Measurements from ENCODE around the gene PARVB. TPM values are rescaled to one million over a fixed set of nuclear protein-coding genes. Genes with fewer than 3 reads are reported as not detected.

The PARVB gene
- total and polyA plus RNA-seq, 2 experiments from 2014 or later = 10.2 to 11.2 TPM

- Histone ChIP-seq H3K79me2 (no peaks in the 10 kb centered on the region), H4K20me1 (ENCODE audit: insufficient read depth, poor library complexity, severe bottlenecking) (no peaks in the 10 kb centered on the region), H3K4me2 (no peak overlapping the region), H3K4me3 (no peak overlapping the region), H3K9me3 (ENCODE audit: low read depth) (no peaks in the 10 kb centered on the region), H3K27me3 (no peaks in the 10 kb centered on the region), H3K4me1 (ENCODE audit: insufficient read depth) (no peaks in the 10 kb centered on the region), H3K36me3 (replicated peaks; ENCODE audit: insufficient read depth, low read depth) (no peaks in the 10 kb centered on the region), H3K27ac (no peak overlapping the region), H3K9me2 (replicated peaks; ENCODE audit: insufficient read depth) (no peaks in the 10 kb centered on the region), H2AFZ (no peak overlapping the region)
- DNase-seq (ENCODE audit: low spot score) = no peak
- no peak for TF ChIP-seq EZH2phosphoT487 (IDR thresholded peaks at IDR 0.05; ENCODE audit: low read depth, severe bottlenecking, unreplicated experiment)
- 91% methylated on average over 13 of the region's 13 CpGs for WGBS (ENCODE audit: low lambda C conversion rate, missing lambda C conversion rate)
These were observed 144.1 kb downstream of the PARVB start for GRCh38 chr22:44168206-44168605.

DNA sequence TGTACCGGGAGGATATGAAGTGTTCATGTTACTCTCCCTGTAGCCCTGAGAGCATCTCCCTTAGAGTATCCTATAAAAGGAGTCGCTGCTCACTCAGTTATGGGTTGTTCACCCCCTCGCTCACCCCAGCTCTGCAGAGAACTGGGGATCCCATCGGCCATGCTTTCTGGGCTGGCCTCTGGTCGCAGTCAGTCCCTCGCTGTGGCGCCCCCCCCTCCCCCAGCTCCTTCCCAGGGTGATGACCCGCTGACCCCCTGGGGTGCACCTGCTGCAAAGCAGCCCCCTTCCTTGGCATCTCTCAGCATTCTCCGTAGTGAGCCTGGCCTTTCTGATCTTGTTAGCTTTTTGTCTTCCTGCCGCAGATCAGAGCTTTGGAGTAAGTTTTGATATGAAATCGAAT is 146.4 kb downstream of the PARVB start:
- no peak for TF ChIP-seq CTCF (IDR thresholded peaks at IDR 0.05; ENCODE audit: poor library complexity)
- no peak for TF ChIP-seq EZH2 (IDR thresholded peaks at IDR 0.05; ENCODE audit: borderline replicate concordance)
- no peak for TF ChIP-seq EZH2phosphoT487 (IDR thresholded peaks at IDR 0.05; ENCODE audit: low read depth, severe bottlenecking, unreplicated experiment)
- DNase-seq (ENCODE audit: low spot score) = no peak
- WGBS (ENCODE audit: low lambda C conversion rate, missing lambda C conversion rate) = 94% methylated on average over 10 of the region's 11 CpGs
- H3K27ac ChIP-seq = no peak overlapping the region
- no peaks in the 10 kb centered on the region for H3K9me3 ChIP-seq (ENCODE audit: low read depth)
- no peaks in the 10 kb centered on the region for H3K4me1 ChIP-seq (ENCODE audit: insufficient read depth)
- no peaks in the 10 kb centered on the region for H4K20me1 ChIP-seq (ENCODE audit: insufficient read depth, poor library complexity, severe bottlenecking)
- H3K27me3 ChIP-seq = no peaks in the 10 kb centered on the region
- H2AFZ ChIP-seq = no peak overlapping the region
- H3K4me2 ChIP-seq = no peak overlapping the region
- H3K36me3 ChIP-seq (replicated peaks; ENCODE audit: insufficient read depth, low read depth) = no peaks in the 10 kb centered on the region
- no peaks in the 10 kb centered on the region for H3K79me2 ChIP-seq
- H3K4me3 ChIP-seq = no peak overlapping the region
- H3K9me2 ChIP-seq (replicated peaks; ENCODE audit: insufficient read depth) = no peaks in the 10 kb centered on the region

DNA sequence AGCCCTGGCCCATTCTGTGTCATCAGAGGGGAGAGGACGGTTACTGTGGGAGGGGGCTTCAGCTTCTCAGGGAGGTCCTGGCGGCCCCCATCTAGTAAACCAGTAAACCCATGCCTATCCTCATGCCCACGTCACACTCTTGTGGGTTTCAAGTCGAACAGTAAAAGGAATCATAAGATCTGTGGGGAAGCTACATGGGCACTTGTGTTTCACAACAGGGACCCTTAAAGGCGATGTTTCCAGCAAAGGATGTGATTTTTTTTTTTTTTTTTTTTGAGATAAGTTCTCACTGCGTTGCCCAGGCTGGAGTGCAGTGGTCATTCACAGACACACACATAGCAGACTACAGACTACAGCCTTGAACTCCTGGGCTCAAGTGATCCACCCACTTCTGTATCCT is 147.5 kb downstream of the PARVB start:
- Histone ChIP-seq H3K9me3 (ENCODE audit: low read depth) (no peaks in the 10 kb centered on the region), H3K27ac (no peak overlapping the region), H3K79me2 (no peaks in the 10 kb centered on the region), H3K4me3 (no peak overlapping the region), H3K4me2 (no peak overlapping the region), H3K4me1 (ENCODE audit: insufficient read depth) (no peaks in the 10 kb centered on the region), H3K9me2 (replicated peaks; ENCODE audit: insufficient read depth) (no peaks in the 10 kb centered on the region), H2AFZ (no peak overlapping the region), H3K27me3 (no peaks in the 10 kb centered on the region), H4K20me1 (ENCODE audit: insufficient read depth, poor library complexity, severe bottlenecking) (no peaks in the 10 kb centered on the region), H3K36me3 (replicated peaks; ENCODE audit: insufficient read depth, low read depth) (no peaks in the 10 kb centered on the region)
- TF ChIP-seq EZH2phosphoT487 (IDR thresholded peaks at IDR 0.05; ENCODE audit: low read depth, severe bottlenecking, unreplicated experiment) = no peak
- TF ChIP-seq EZH2 (IDR thresholded peaks at IDR 0.05; ENCODE audit: borderline replicate concordance) = no peak
- WGBS (ENCODE audit: low lambda C conversion rate, missing lambda C conversion rate) = 98% methylated on average over 6 of the region's 6 CpGs
- DNase-seq (ENCODE audit: low spot score) = no peak

GRCh38 chr22:44172370-44173108 is 148.4 kb downstream of the PARVB start:
- H3K27me3 ChIP-seq = no peaks in the 10 kb centered on the region
- H3K4me2 ChIP-seq = no peak overlapping the region
- H3K4me3 ChIP-seq = no peak overlapping the region
- H4K20me1 ChIP-seq (ENCODE audit: insufficient read depth, poor library complexity, severe bottlenecking) = no peaks in the 10 kb centered on the region
- 68% methylated on average over 22 of the region's 22 CpGs for WGBS (ENCODE audit: low lambda C conversion rate, missing lambda C conversion rate)
- TF ChIP-seq EZH2 (IDR thresholded peaks at IDR 0.05; ENCODE audit: borderline replicate concordance) (no peak), CTCF (IDR thresholded peaks at IDR 0.05; ENCODE audit: poor library complexity) (no peak), EZH2phosphoT487 (IDR thresholded peaks at IDR 0.05; ENCODE audit: low read depth, severe bottlenecking, unreplicated experiment) (no peak)
- H3K36me3 ChIP-seq (replicated peaks; ENCODE audit: insufficient read depth, low read depth) = no peaks in the 10 kb centered on the region
- H2AFZ ChIP-seq = no peak overlapping the region
- H3K79me2 ChIP-seq = no peaks in the 10 kb centered on the region
- no peaks in the 10 kb centered on the region for H3K4me1 ChIP-seq (ENCODE audit: insufficient read depth)
- no peak for DNase-seq (ENCODE audit: low spot score)
- no peaks in the 10 kb centered on the region for H3K9me3 ChIP-seq (ENCODE audit: low read depth)
- no peak overlapping the region for H3K27ac ChIP-seq
- no peaks in the 10 kb centered on the region for H3K9me2 ChIP-seq (replicated peaks; ENCODE audit: insufficient read depth)
